Smooth muscle cell (in vitro differentiated cells): ENCODE data around the gene TBC1D22A. TPM values are rescaled to one million over a fixed set of nuclear protein-coding genes. Genes with fewer than 3 reads are reported as not detected.

Experiments
- DNase-seq: peaks from one replicate; lab custom pipeline; 2025; ENCODE audit not compliant: unreplicated experiment; lab: John Stamatoyannopoulos, UW
- H2AFZ ChIP-seq: fragments of 200-600 bp; sonication (generic); 2 replicates; pipeline ENCODE4 v1.6.0; 2016; ENCODE audit warnings: antibody characterized with exemption, low read depth, mild to moderate bottlenecking
- H3F3A ChIP-seq: fragments of 200-600 bp; sonication (generic); 2 replicates; pipeline ENCODE4 v1.6.0; 2017; ENCODE audit warnings: antibody characterized with exemption, low read depth
- H3K27ac ChIP-seq: fragments of 200-600 bp; sonication (generic); 2 replicates; pipeline ENCODE4 v1.5.1; 2016; ENCODE audit warnings: low read depth, mild to moderate bottlenecking
- H3K27me3 ChIP-seq: fragments of 200-600 bp; sonication (generic); 2 replicates; pipeline ENCODE4 v1.6.1; 2016; ENCODE audit warnings: low read depth, mild to moderate bottlenecking
- H3K36me3 ChIP-seq: fragments of 200-600 bp; sonication (generic); 2 replicates; pipeline ENCODE4 v1.5.1; 2016; ENCODE audit warnings: low read depth
- H3K4me1 ChIP-seq: fragments of 200-600 bp; sonication (generic); 2 replicates; pipeline ENCODE4 v1.5.1; 2016; ENCODE audit warnings: low read depth
- H3K4me2 ChIP-seq: fragments of 200-600 bp; sonication (generic); 2 replicates; pipeline ENCODE4 v1.6.0; 2016; ENCODE audit warnings: mild to moderate bottlenecking
- H3K4me3 ChIP-seq: fragments of 200-600 bp; sonication (generic); 2 replicates; pipeline ENCODE4 v1.5.1; 2016; ENCODE audit warnings: mild to moderate bottlenecking
- H3K79me2 ChIP-seq: fragments of 200-600 bp; sonication (generic); 2 replicates; pipeline ENCODE4 v1.6.0; 2016; ENCODE audit warnings: low read depth, mild to moderate bottlenecking
- H3K9ac ChIP-seq: fragments of 200-600 bp; sonication (generic); 2 replicates; pipeline ENCODE4 v1.6.0; 2016; ENCODE audit warnings: low read depth
- H3K9me3 ChIP-seq: fragments of 200-600 bp; sonication (generic); replicated peaks from 2 replicates; pipeline ENCODE4 v1.5.1; 2016; ENCODE audit warnings: low read depth
- H4K20me1 ChIP-seq: fragments of 200-600 bp; sonication (generic); 2 replicates; pipeline ENCODE4 v1.6.0; 2016; ENCODE audit warnings: low read depth
- CTCF ChIP-seq: fragments of 200-600 bp; sonication (generic); IDR thresholded peaks from 2 replicates; pipeline ENCODE4 v1.5.1; 2017; ENCODE audit warnings: borderline replicate concordance, mild to moderate bottlenecking, antibody characterized with exemption; ENCODE audit not compliant: insufficient read depth, poor library complexity, severe bottlenecking
- WGBS: methylation state at CpG from one replicate; pipeline ENCODE4 v1.1.7; 2016; ENCODE audit warnings: low lambda C conversion rate; 5-methylcytosine and 5-hydroxymethylcytosine counted together
- polyA plus RNA-seq: library from polyadenylated mRNA; unstranded; fragments of >200 nt; fragmentation: Nextera tagmentation; extraction: Ambion mirVana; gene quantifications from 2 replicates; pipeline ENCODE4 v1.2.1, GENCODE V29; 2016
- total RNA-seq: library from RNA; depleted of rRNA; stranded (reverse); fragments of >200 nt; gene quantifications from 2 replicates; pipeline ENCODE4 v1.2.3, GENCODE V29; 2014

The TBC1D22A gene
- total and polyA plus RNA-seq, 2 experiments from 2014 or later, result 12.5 to 14.4 TPM

GRCh38 chr22:46914481-46914880 lies 152.0 kb downstream of the TBC1D22A start:
- Histone ChIP-seq H3K27me3 (no peaks in the 10 kb centered on the region), H3K4me1 (no peaks in the 10 kb centered on the region), H3K36me3 (no peaks in the 10 kb centered on the region), H3K79me2 (no peaks in the 10 kb centered on the region), H3K27ac (no peak overlapping the region), H3K4me3 (no peak overlapping the region), H2AFZ (no peak overlapping the region), H3K9ac (no peak overlapping the region), H4K20me1 (peaks cover 22% of the 10 kb centered on the region), H3K4me2 (no peak overlapping the region), H3K9me3 (no peaks in the 10 kb centered on the region), H3F3A (no peaks in the 10 kb centered on the region)
- TF ChIP-seq CTCF, result no peak
- WGBS, result 92% methylated on average over 10 of the region's 10 CpGs
- no peak for DNase-seq

GRCh38 chr22:46914916-46915894 lies 152.8 kb downstream of the TBC1D22A start:
- H3K4me2 ChIP-seq, result no peak overlapping the region
- H3K36me3 ChIP-seq, result no peaks in the 10 kb centered on the region
- H3K4me1 ChIP-seq, result no peaks in the 10 kb centered on the region
- H3K79me2 ChIP-seq, result no peaks in the 10 kb centered on the region
- H4K20me1 ChIP-seq, result peaks cover 14% of the 10 kb centered on the region
- no peak overlapping the region for H3K4me3 ChIP-seq
- no peaks in the 10 kb centered on the region for H3K9me3 ChIP-seq
- 94% methylated on average over 21 of the region's 21 CpGs for WGBS
- DNase-seq, result no peak
- no peak overlapping the region for H2AFZ ChIP-seq
- TF ChIP-seq CTCF, result no peak
- H3F3A ChIP-seq, result no peaks in the 10 kb centered on the region
- no peak overlapping the region for H3K9ac ChIP-seq
- H3K27ac ChIP-seq, result no peak overlapping the region
- H3K27me3 ChIP-seq, result no peaks in the 10 kb centered on the region

- H3K79me2 ChIP-seq, result no peaks in the 10 kb centered on the region
- no peak for DNase-seq
- no peak overlapping the region for H2AFZ ChIP-seq
- H3K4me3 ChIP-seq, result no peak overlapping the region
- no peak for TF ChIP-seq CTCF
- H3F3A ChIP-seq, result no peaks in the 10 kb centered on the region
- no peaks in the 10 kb centered on the region for H3K27me3 ChIP-seq
- H3K4me1 ChIP-seq, result no peaks in the 10 kb centered on the region
- H3K9ac ChIP-seq, result no peak overlapping the region
- H3K36me3 ChIP-seq, result no peaks in the 10 kb centered on the region
- 98% methylated on average over 12 of the region's 12 CpGs for WGBS
- H4K20me1 ChIP-seq, result peaks cover 5% of the 10 kb centered on the region
- H3K4me2 ChIP-seq, result no peak overlapping the region
- H3K9me3 ChIP-seq, result no peaks in the 10 kb centered on the region
- H3K27ac ChIP-seq, result no peak overlapping the region
Observed at GRCh38 chr22:46915950-46916730, 153.7 kb downstream of the TBC1D22A start.
